OCI-LY1 (cell line): ENCODE data around the gene GABRB3.

Source experiments
- H2AFZ ChIP-seq: fragments of 200-600 bp; sonication (generic), shearing (Covaris generic); 2 replicates; pipeline ENCODE4 v1.6.0; 2014; ENCODE audit warnings: antibody characterized with exemption, mild to moderate bottlenecking, low read length
- H3F3A ChIP-seq: fragments of 200-600 bp; sonication (generic), shearing (Covaris generic); 2 replicates; pipeline ENCODE4 v1.6.0; 2014; ENCODE audit warnings: mild to moderate bottlenecking, antibody characterized with exemption, low read length, moderate library complexity; ENCODE audit not compliant: insufficient read depth
- H3K27ac ChIP-seq: fragments of 200-600 bp; sonication (generic); 2 replicates; pipeline ENCODE4 v1.5.1; 2014; ENCODE audit warnings: low read length, mixed run types, mild to moderate bottlenecking, low read depth; ENCODE audit not compliant: poor library complexity, severe bottlenecking
- H3K27me3 ChIP-seq: fragments of 200-600 bp; sonication (generic); 2 replicates; pipeline ENCODE4 v1.6.0; 2014; ENCODE audit warnings: antibody characterized with exemption, mild to moderate bottlenecking, low read length, moderate library complexity; ENCODE audit not compliant: insufficient read depth
- H3K36me3 ChIP-seq: fragments of 200-600 bp; sonication (generic); 2 replicates; pipeline ENCODE4 v1.6.1; 2014; ENCODE audit warnings: mild to moderate bottlenecking, antibody characterized with exemption, low read length, moderate library complexity, mixed read lengths; ENCODE audit not compliant: insufficient read depth
- H3K4me1 ChIP-seq: fragments of 200-600 bp; sonication (generic); 2 replicates; pipeline ENCODE4 v1.5.1; 2014; ENCODE audit warnings: mild to moderate bottlenecking, low read length, moderate library complexity; ENCODE audit not compliant: insufficient read depth, severe bottlenecking
- H3K4me2 ChIP-seq: fragments of 200-600 bp; sonication (generic), shearing (Covaris generic); 2 replicates; pipeline ENCODE4 v1.6.1; 2014; ENCODE audit warnings: low read length
- H3K4me3 ChIP-seq: fragments of 200-600 bp; sonication (generic); 2 replicates; pipeline ENCODE4 v1.5.1; 2014; ENCODE audit warnings: low read length, low read depth, mild to moderate bottlenecking, mixed read lengths; ENCODE audit not compliant: poor library complexity, severe bottlenecking
- H3K79me2 ChIP-seq: fragments of 200-600 bp; shearing (Covaris generic); 2 replicates; pipeline ENCODE4 v1.6.1; 2016; ENCODE audit warnings: mixed run types, low read length, mixed read lengths; ENCODE audit not compliant: insufficient read depth
- H3K9ac ChIP-seq: fragments of 200-600 bp; sonication (generic), shearing (Covaris generic); 2 replicates; pipeline ENCODE4 v1.6.1; 2014; ENCODE audit warnings: mild to moderate bottlenecking, low read length, mixed read lengths
- H3K9me2 ChIP-seq: fragments of 200-600 bp; sonication (generic), shearing (Covaris generic); 2 replicates; pipeline ENCODE4 v1.6.1; 2014; ENCODE audit warnings: low read depth, mild to moderate bottlenecking, low read length, mixed read lengths
- H3K9me3 ChIP-seq: fragments of 200-600 bp; shearing (Covaris generic); 2 replicates; pipeline ENCODE4 v1.6.1; 2014; ENCODE audit warnings: low read length, mixed read lengths
- H4K20me1 ChIP-seq: fragments of 200-600 bp; sonication (generic), shearing (Covaris generic); 2 replicates; pipeline ENCODE4 v1.6.0; 2016; ENCODE audit warnings: mild to moderate bottlenecking, low read length; ENCODE audit not compliant: insufficient read depth
- EZH2 ChIP-seq: fragments of 200-600 bp; sonication (generic), shearing (Covaris generic); IDR thresholded peaks from 2 replicates; pipeline ENCODE4 v1.8.0; 2017; ENCODE audit warnings: borderline replicate concordance, mixed run types, mild to moderate bottlenecking, antibody characterized with exemption, low read length, moderate library complexity, mixed read lengths
- TF ChIP-seq, protein P1 (sequence below): fragments of 200-600 bp; sonication (generic), shearing (Covaris generic); IDR thresholded peaks from 2 replicates; pipeline ENCODE4 v1.5.1; 2017; ENCODE audit warnings: mild to moderate bottlenecking, antibody characterized with exemption, low read length, moderate library complexity, mixed read lengths

GABRB3 gene

GRCh38 chr15:26758079-26758478 lies 14.8 kb downstream of the GABRB3 start:
- H3K4me2 ChIP-seq: no peak overlapping the region
- H3K4me3 ChIP-seq: no peak overlapping the region
- no peak overlapping the region for H3K27ac ChIP-seq
- H3K36me3 ChIP-seq: no peaks in the 10 kb centered on the region
- no peaks in the 10 kb centered on the region for H3K79me2 ChIP-seq
- H3K4me1 ChIP-seq: no peaks in the 10 kb centered on the region
- no peak overlapping the region for H3K9ac ChIP-seq
- TF ChIP-seq, protein P1, sequence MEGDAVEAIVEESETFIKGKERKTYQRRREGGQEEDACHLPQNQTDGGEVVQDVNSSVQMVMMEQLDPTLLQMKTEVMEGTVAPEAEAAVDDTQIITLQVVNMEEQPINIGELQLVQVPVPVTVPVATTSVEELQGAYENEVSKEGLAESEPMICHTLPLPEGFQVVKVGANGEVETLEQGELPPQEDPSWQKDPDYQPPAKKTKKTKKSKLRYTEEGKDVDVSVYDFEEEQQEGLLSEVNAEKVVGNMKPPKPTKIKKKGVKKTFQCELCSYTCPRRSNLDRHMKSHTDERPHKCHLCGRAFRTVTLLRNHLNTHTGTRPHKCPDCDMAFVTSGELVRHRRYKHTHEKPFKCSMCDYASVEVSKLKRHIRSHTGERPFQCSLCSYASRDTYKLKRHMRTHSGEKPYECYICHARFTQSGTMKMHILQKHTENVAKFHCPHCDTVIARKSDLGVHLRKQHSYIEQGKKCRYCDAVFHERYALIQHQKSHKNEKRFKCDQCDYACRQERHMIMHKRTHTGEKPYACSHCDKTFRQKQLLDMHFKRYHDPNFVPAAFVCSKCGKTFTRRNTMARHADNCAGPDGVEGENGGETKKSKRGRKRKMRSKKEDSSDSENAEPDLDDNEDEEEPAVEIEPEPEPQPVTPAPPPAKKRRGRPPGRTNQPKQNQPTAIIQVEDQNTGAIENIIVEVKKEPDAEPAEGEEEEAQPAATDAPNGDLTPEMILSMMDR: no peak
- TF ChIP-seq EZH2: no peak
- no peaks in the 10 kb centered on the region for H3F3A ChIP-seq
- no peak overlapping the region for H2AFZ ChIP-seq
- H3K9me3 ChIP-seq: no peaks in the 10 kb centered on the region
- H3K27me3 ChIP-seq: no peaks in the 10 kb centered on the region
- no peaks in the 10 kb centered on the region for H4K20me1 ChIP-seq
- no peaks in the 10 kb centered on the region for H3K9me2 ChIP-seq

- TF ChIP-seq, protein P1: no peak
- TF ChIP-seq EZH2: no peak
- Histone ChIP-seq H3K9ac (no peak overlapping the region), H2AFZ (no peak overlapping the region), H3K27me3 (no peaks in the 10 kb centered on the region), H3K27ac (no peak overlapping the region), H4K20me1 (no peaks in the 10 kb centered on the region), H3K79me2 (no peaks in the 10 kb centered on the region), H3K9me3 (no peaks in the 10 kb centered on the region), H3K36me3 (no peaks in the 10 kb centered on the region), H3K9me2 (no peaks in the 10 kb centered on the region), H3K4me1 (no peaks in the 10 kb centered on the region), H3K4me2 (no peak overlapping the region), H3K4me3 (no peak overlapping the region), H3F3A (no peaks in the 10 kb centered on the region)
Observed at GRCh38 chr15:26757141-26757540, 15.7 kb downstream of the GABRB3 start.

GRCh38 chr15:26744894-26745293 lies 28.0 kb downstream of the GABRB3 start:
- TF ChIP-seq, protein P1: no peak
- no peak for TF ChIP-seq EZH2
- H3K9ac ChIP-seq: no peak overlapping the region
- H2AFZ ChIP-seq: no peak overlapping the region
- no peaks in the 10 kb centered on the region for H3K27me3 ChIP-seq
- H4K20me1 ChIP-seq: no peaks in the 10 kb centered on the region
- no peaks in the 10 kb centered on the region for H3K36me3 ChIP-seq
- H3K79me2 ChIP-seq: no peaks in the 10 kb centered on the region
- no peak overlapping the region for H3K27ac ChIP-seq
- no peak overlapping the region for H3K4me3 ChIP-seq
- no peaks in the 10 kb centered on the region for H3F3A ChIP-seq
- no peaks in the 10 kb centered on the region for H3K9me3 ChIP-seq
- no peak overlapping the region for H3K4me2 ChIP-seq
- H3K4me1 ChIP-seq: no peaks in the 10 kb centered on the region
- H3K9me2 ChIP-seq: no peaks in the 10 kb centered on the region
